NCI-H2171 (cell line): ENCODE data around the gene SGCD.

Experiments
- DNase-seq: peaks from one replicate; lab custom pipeline; 2025; lab: John Stamatoyannopoulos, UW

Gene SGCD

GRCh38 chr5:156326718-156327259 is at the start of gene SGCD:
TSS of gene SGCD (plus strand) at chr5:156327164.
- no peak for DNase-seq

- DNase-seq, result no peak
Observed at GRCh38 chr5:156277290-156277689, 49.7 kb upstream of the SGCD start.

GRCh38 chr5:156295431-156295830 is 31.5 kb upstream of the SGCD start:
- DNase-seq, result peak; percentile 21

- no peak for DNase-seq
Observed at GRCh38 chr5:156310115-156310514, 16.8 kb upstream of the SGCD start.

- DNase-seq, result no peak
Observed at GRCh38 chr5:156312897-156313694, 13.9 kb upstream of the SGCD start.

GRCh38 chr5:156314416-156314815 is 12.5 kb upstream of the SGCD start:
- no peak for DNase-seq

GRCh38 chr5:156322666-156323065 is 4.3 kb upstream of the SGCD start:
- DNase-seq, result no peak

GRCh38 chr5:156327296-156327695 is 332 bp downstream of the SGCD start:
- no peak for DNase-seq

GRCh38 chr5:156328161-156328560 is 1.2 kb downstream of the SGCD start:
- DNase-seq, result no peak

GRCh38 chr5:156328766-156329165 is 1.8 kb downstream of the SGCD start:
- no peak for DNase-seq

- no peak for DNase-seq
Observed at GRCh38 chr5:156329171-156329611, 2.2 kb downstream of the SGCD start.

GRCh38 chr5:156330141-156330870 is 3.3 kb downstream of the SGCD start:
- DNase-seq, result no peak

GRCh38 chr5:156331181-156331580 is 4.2 kb downstream of the SGCD start:
- no peak for DNase-seq

GRCh38 chr5:156331845-156332244 is 4.9 kb downstream of the SGCD start:
- DNase-seq, result no peak

- no peak for DNase-seq
Observed at GRCh38 chr5:156332245-156332644, 5.3 kb downstream of the SGCD start.

- no peak for DNase-seq
Observed at GRCh38 chr5:156339139-156339841, 12.3 kb downstream of the SGCD start.

GRCh38 chr5:156340893-156341292 is 13.9 kb downstream of the SGCD start:
- DNase-seq, result no peak

- DNase-seq, result no peak
Observed at GRCh38 chr5:156350256-156350655, 23.3 kb downstream of the SGCD start.

GRCh38 chr5:156351423-156351822 is 24.5 kb downstream of the SGCD start:
- no peak for DNase-seq

- no peak for DNase-seq
Observed at GRCh38 chr5:156354571-156354970, 27.6 kb downstream of the SGCD start.

GRCh38 chr5:156356238-156356637 is 29.3 kb downstream of the SGCD start:
- DNase-seq, result no peak

- DNase-seq, result no peak
Observed at GRCh38 chr5:156359476-156359875, 32.5 kb downstream of the SGCD start.
